Ovary (tissue), 3 donors: ENCODE results near the gene LRP1B.

Source experiments
- CTCF ChIP-seq, 3 donors: fragments of 450-650 bp in 2 of 3; fragments of 200-600 bp in 1 of 3; IDR thresholded peaks; one replicate each; pipeline versions ENCODE4 v1.5.1 to v1.8.0; 2016 to 2022; ENCODE audit warnings: antibody characterized with exemption in 3 of 3, mild to moderate bottlenecking in 1 of 3
- POLR2A ChIP-seq: fragments of 450-650 bp; IDR thresholded peaks from one replicate; pipeline ENCODE4 v1.6.1; 2017; ENCODE audit warnings: antibody characterized with exemption, mild to moderate bottlenecking, moderate library complexity
- donor health status: DM: no; HTN: no; CAD: no.

DNA sequence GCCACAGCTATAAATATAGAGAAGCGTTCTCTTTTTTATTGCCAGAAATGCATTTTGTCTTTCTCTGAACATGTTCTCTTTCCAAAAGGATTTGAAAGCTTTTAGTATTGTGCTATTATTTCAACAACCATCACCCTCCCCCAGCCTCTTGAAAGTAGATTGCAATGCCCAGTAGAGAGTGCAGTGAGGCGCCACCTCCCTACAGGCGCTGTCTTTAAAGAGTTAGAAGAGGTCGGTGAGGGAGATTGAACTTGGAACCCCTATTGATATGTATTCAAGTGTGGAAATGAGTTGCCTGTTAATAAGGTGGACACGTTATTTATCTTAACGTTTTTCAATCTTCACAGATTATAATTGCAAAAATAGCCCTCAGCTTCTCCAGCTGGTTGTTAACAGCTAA lies 360.3 kb downstream of the LRP1B start:
- no peak for TF ChIP-seq POLR2A
- TF ChIP-seq CTCF (IDR thresholded peaks at IDR 0.05), result no peak
